ENCODE measurements around the gene TXN2.
"Not testable (repeated sequence)": the region's sequence is repeated elsewhere in the genome, so short reads cannot be mapped to it uniquely, and the experiment has no call there.

Gene TXN2

GRCh38 chr22:36425977-36426523, 55.4 kb downstream of the TXN2 start:
- no peak for DNase-seq

- no peak for DNase-seq
Observed at GRCh38 chr22:36424901-36425579, 56.4 kb downstream of the TXN2 start.

- not testable (repeated sequence) for DNase-seq
Observed at GRCh38 chr22:36424466-36424865, 57.0 kb downstream of the TXN2 start.

DNA sequence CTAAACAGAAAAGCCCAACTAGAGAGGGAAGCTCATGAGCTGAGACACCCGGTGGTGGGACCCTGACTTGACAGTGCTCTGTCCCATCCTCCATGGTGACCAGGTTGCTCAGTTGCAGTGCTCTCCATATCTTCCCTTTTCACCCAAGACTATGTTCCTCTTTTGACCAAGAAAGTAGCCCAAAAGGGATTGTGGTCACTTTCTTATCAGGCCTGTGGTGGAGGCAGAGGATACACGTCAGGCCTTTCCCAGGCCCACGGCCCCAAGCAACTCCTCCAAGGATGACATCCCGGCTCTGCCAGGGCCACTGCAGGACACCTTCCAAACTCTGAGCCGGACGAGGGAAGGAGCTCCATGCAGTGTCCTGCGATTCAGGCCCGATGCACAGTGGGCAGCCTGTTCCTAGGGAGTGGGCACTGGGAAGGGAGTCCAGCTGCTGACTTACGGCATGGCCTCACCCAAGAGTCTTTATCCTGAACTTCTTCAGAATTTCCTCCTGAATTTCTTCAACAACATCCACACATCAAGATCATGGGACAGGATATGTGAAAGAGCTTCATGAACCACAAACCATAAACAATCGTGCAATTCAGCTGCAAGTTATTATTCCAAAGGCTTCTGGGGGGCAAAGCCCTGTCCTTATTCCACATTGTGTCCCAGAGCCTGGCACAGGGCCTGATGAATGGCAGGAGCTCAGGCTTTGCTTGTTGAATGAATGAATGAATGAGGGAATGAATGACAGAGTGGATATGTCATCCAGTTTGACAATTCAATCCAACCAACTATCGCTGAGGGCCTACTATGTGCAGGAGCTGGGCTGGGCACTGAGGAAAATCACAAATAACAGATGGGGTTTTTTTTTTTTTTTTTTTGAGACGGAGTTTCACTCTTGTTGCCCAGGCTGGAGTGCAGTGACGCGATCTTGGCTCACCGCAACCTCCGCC, 57.7 kb downstream of the TXN2 start:
- DNase-seq, result no peak

DNA sequence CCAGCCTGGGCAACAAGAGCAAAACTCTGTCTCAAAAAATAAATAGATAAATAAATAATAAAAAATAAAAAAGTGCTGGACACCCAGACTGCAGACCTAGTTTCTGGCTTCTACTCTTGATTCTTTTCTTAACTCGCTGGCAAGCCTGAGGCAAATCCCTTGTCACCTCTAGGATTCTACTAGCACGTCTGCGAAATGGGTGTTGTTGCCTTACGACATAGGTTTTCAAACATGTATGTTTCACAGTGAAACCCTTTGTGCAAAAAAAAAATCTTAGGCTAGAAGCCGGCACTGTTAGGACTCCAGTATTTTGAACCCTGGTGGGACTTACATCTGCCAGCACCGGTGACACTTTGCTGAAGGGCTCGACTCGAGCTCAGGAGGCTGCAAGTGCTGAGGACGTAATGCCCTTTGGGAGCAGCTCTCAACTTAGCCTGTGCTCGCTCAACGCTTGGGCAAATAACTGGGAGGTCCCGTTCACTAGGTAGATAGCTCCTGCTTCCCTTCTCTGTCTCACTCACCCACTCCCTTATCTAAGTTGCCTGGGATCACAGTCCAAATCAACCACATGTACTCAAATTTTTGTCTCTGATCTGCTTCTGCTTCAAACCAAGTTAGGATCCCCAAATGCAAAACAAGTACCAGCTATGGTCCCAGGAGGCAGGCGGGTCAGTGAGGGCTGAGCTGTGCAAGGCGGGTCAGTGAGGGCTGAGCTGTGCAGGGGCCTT, 59.0 kb downstream of the TXN2 start:
- DNase-seq, result no peak

- no peak for DNase-seq
Observed at GRCh38 chr22:36419912-36420882, 61.2 kb downstream of the TXN2 start.

DNA sequence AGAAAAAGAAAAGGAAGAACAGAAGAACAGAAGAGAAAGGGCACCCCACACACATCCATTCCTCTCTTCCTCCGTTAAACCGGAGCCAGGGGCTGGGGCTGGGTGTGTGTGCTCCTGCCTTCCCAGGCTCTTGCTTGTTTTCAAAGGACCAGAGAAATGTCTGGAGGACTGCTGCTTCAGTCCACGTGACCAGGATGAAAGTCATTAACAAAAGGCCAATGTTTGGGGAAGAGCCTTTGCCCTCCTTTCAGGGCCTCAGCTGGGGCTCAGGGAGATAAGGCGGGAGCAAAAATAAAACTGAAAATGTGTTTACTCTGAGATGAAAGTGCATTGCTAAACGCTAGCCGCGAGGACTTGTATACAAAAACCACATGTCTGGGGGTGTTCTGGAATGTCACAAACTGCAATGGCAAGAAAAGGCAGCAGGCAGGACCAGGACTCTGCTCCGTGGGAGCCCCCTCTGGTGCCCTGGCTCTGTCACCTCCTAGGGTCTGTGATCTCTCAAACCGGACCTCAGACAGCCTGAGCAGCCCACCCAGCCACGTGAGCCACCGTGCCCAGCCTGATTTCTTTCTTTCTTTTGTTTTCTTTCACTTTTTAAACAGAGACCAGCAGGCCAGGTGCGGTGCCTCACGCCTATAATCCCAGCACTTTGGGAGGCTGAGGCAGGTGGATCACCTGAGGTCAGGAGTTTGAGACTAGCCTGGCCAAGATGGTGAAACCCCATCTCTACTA, 62.1 kb downstream of the TXN2 start:
- DNase-seq, result no peak

DNA sequence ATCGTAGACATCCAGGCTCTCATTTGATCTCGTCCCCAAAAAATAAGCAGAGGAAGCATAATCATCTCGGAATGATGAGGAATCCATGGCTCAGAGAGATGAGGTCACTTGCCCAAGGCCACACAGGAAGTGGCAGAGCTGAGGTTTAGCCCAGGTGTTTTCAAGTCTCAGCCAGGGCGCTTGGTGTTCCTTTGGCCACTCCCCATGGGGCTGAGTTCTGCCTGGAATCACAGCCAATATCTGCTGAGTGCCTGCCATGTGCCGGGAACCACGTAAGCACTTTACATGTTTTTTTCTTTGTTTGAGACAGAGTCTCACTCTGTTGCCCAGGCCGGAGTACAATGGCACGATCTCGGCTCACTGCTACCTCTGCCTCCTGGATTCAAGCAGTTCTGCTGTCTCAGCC, 64.2 kb downstream of the TXN2 start:
- no peak for DNase-seq

All from NCI-H1694 treated with DMSO at 0.1 percent for 48 hours (cell line).